Activated CD8-positive, alpha-beta T cell treated with anti-CD3 and anti-CD28 coated beads for 36 hours (primary cell): ENCODE measurements around the gene CFAP298. TPM values are rescaled to one million over a fixed set of nuclear protein-coding genes. Genes with fewer than 3 reads are reported as not detected.
A peak's percentile ranks its signal among the peaks of the same experiment; 100 is the strongest.

Source experiments
- ATAC-seq: fragments of 200-7000 bp; cut with Tn5 transposase; one replicate; pipeline ENCODE4 v1.10.0; 2021; ENCODE audit warnings: mild to moderate bottlenecking, moderate library complexity
- CTCF ChIA-PET: fragments of 350-600 bp; sonication (Branson Sonifier 250); formaldehyde crosslinking; loops from one replicate; lab custom pipeline; 2021; ENCODE audit warnings: antibody characterized with exemption; lab: Charles Lee
- POLR2A ChIA-PET: fragments of 350-600 bp; sonication (Branson Sonifier 250); formaldehyde crosslinking; loops from one replicate; lab custom pipeline; 2021; ENCODE audit warnings: antibody characterized with exemption; lab: Charles Lee
- DNase-seq: peaks from one replicate; pipeline ENCODE4 v3.0.0-alpha.2; 2020
- H3K27ac Mint-ChIP-seq: one replicate; pipeline ENCODE4 v1.8.0; 2021; ENCODE audit warnings: mild to moderate bottlenecking, mixed read lengths
- H3K27me3 Mint-ChIP-seq: one replicate; pipeline ENCODE4 v1.8.0; 2021; ENCODE audit warnings: mixed read lengths
- H3K36me3 Mint-ChIP-seq: one replicate; pipeline ENCODE4 v1.8.0; 2021; ENCODE audit warnings: low read depth, mixed read lengths
- H3K4me1 Mint-ChIP-seq: one replicate; pipeline ENCODE4 v1.8.0; 2021; ENCODE audit warnings: low read depth, mixed read lengths
- H3K4me3 Mint-ChIP-seq: one replicate; pipeline ENCODE4 v1.8.0; 2021; ENCODE audit warnings: mild to moderate bottlenecking, moderate library complexity, mixed read lengths
- H3K9me3 Mint-ChIP-seq: one replicate; pipeline ENCODE4 v1.8.0; 2021; ENCODE audit warnings: mixed read lengths
- intact Hi-C: fragments of 100-400 bp; cut with micrococcal nuclease; formaldehyde crosslinking; loops from one replicate; pipeline ENCODE4 v1.10.0; 2022
- total RNA-seq, 2 experiments: library from RNA; stranded (reverse); gene quantifications; one replicate each; pipeline ENCODE4 v1.2.3, GENCODE V29; 2021
- TF ChIP-seq, protein P1 (sequence below): fragments of 200-600 bp; IDR thresholded peaks from one replicate; pipeline ENCODE4 v1.8.0; 2022; ENCODE audit warnings: antibody characterized with exemption, mild to moderate bottlenecking

Gene CFAP298
- total RNA-seq, 2 experiments from 2014 or later: 36.2 to 39.5 TPM

GRCh38 chr21:32574946-32575925 lies 36.9 kb downstream of the CFAP298 start:
- Mint-ChIP-seq H3K27me3 (no peaks in the 10 kb centered on the region), H3K9me3 (no peaks in the 10 kb centered on the region), H3K4me1 (peaks cover 9% of the 10 kb centered on the region), H3K27ac (no peak overlapping the region), H3K4me3 (no peak overlapping the region), H3K36me3 (no peaks in the 10 kb centered on the region)
- POLR2A ChIA-PET: no interaction called here
- intact Hi-C loops: no loop called here
- no peak for DNase-seq
- TF ChIP-seq, protein P1, sequence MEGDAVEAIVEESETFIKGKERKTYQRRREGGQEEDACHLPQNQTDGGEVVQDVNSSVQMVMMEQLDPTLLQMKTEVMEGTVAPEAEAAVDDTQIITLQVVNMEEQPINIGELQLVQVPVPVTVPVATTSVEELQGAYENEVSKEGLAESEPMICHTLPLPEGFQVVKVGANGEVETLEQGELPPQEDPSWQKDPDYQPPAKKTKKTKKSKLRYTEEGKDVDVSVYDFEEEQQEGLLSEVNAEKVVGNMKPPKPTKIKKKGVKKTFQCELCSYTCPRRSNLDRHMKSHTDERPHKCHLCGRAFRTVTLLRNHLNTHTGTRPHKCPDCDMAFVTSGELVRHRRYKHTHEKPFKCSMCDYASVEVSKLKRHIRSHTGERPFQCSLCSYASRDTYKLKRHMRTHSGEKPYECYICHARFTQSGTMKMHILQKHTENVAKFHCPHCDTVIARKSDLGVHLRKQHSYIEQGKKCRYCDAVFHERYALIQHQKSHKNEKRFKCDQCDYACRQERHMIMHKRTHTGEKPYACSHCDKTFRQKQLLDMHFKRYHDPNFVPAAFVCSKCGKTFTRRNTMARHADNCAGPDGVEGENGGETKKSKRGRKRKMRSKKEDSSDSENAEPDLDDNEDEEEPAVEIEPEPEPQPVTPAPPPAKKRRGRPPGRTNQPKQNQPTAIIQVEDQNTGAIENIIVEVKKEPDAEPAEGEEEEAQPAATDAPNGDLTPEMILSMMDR: no peak
- ATAC-seq: no peak
- CTCF ChIA-PET: interaction anchor here (0.8 to 1.6 kb wide), 4 partner anchors 26 to 172 kb away, joined by 3 to 5 read pairs (median 4); no protein-coding TSS in a partner anchor

DNA sequence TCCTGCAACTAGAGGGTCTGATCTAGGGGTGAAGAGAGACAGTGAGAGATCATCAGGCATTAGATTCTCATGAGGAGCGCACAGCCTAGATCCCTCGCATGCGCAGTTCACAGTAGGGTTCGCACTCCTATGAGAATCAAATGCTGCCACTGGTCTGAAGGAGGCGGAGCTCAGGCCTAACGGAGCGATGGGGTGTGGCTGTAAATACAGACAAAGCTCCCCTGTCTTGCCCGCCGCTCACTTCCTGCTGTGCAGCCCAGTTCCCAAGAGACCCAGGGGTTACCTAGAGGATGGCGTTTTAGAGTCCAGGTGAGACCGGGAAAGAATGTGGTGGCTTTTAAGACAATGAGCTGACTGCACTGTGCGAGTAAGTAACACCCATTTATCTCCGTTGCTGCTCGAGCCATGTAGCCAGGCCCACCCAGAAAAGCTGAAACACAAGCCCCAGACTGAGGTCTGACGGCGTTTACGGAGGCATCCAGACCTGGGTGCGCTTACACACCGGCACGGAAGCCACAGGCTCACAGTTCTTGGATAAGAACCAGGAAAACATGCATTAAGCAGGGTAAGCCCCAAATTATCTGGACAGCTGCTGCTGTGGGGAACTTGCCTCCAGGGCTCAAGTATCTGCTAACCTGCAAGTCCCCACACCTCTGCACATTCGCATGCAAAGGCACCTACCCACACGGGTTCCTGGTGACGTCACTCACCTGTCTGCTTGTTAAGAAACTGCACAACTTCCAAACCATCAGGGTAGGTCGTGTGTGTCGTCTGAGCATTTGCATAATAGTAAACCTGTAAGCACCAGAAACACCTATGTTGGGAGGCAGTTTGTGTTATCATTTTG lies 39.4 kb downstream of the CFAP298 start:
- no peak for ATAC-seq
- H3K4me1 Mint-ChIP-seq: peaks cover 20% of the 10 kb centered on the region
- H3K9me3 Mint-ChIP-seq: no peaks in the 10 kb centered on the region
- ChIA-PET POLR2A (interaction anchor here (0.6 kb wide), 1 partner anchor 16 kb away, joined by 4 read pairs; no protein-coding TSS in a partner anchor), CTCF (interaction anchor here (0.8 to 1.3 kb wide), 2 partner anchors 28 to 169 kb away, joined by 3 read pairs; no protein-coding TSS in a partner anchor)
- TF ChIP-seq, protein P1: no peak
- no peaks in the 10 kb centered on the region for H3K27me3 Mint-ChIP-seq
- no peak overlapping the region for H3K27ac Mint-ChIP-seq
- DNase-seq: no peak
- H3K4me3 Mint-ChIP-seq: no peak overlapping the region
- intact Hi-C loops: no loop called here
- H3K36me3 Mint-ChIP-seq: no peaks in the 10 kb centered on the region

- no peak for ATAC-seq
- Mint-ChIP-seq H3K9me3 (peaks cover 2% of the 10 kb centered on the region), H3K4me3 (peak overlapping the region; percentile 86), H3K36me3 (peaks cover 2% of the 10 kb centered on the region), H3K27me3 (no peaks in the 10 kb centered on the region), H3K4me1 (peaks cover 20% of the 10 kb centered on the region), H3K27ac (peak overlapping the region; percentile 79)
- ChIA-PET POLR2A (interaction anchor here (3.1 kb wide), 1 partner anchor 178 kb away, joined by 9 read pairs; the partner anchor contains the start of gene URB1), CTCF (interaction anchor here (1.2 to 5.0 kb wide), 8 partner anchors 9 to 166 kb away, joined by 4 to 56 read pairs (median 18); partner anchors contain the start of gene EVA1C)
- no peak for DNase-seq
- intact Hi-C loops: no loop called here
- TF ChIP-seq, protein P1: no peak
These were observed 41.7 kb downstream of the CFAP298 start for GRCh38 chr21:32570456-32570855.

DNA sequence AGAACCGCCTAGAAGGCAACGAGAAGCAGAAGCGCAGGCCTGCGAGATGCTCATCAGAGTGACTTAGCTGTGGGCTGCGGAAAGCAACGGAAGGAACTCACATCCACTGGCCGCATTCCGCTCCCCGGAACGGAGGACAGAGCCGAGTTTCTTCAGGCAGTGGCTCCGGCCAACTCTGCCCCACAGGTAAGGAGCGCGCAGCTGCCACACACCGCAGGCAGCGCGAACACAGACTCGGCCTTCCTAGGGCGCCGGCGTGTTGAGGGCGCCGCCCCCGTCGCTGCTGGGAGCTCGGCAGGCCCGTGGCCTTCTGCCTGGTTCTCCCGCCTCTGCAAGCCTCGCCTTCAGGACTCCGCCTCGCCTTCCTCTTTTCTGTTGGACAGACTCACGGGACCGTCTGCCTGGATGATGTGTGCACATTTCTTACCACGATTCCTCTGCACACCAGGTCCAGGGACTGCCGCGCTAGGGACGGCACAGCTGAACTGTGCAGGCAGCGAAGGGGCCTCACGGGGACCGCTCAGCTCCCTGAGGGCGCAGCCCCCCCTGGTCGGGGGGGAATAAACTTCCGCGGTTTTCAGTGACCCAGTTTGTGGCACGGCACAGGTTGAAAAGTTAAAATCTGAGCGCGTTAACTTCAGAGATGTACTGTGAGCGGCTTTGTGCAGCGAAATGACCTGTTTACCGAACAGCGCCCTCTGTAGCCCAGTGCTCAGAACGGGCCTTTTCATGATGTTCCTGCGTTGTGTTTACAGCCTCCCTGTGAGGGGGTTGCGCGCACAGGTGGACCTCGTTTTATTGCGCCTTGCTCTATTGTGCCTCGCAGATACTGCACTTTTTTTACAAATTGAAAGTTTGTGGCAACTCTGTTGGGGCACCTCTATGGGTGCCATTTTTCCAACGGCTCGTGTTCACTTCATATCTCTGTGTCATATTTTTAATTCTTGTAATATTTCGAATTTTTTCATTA lies 42.6 kb downstream of the CFAP298 start:
- no peaks in the 10 kb centered on the region for H3K27me3 Mint-ChIP-seq
- ATAC-seq (peak; percentile 95), DNase-seq (peak; percentile 93)
- TF ChIP-seq, protein P1: peak; percentile 90
- peaks cover 7% of the 10 kb centered on the region for H3K36me3 Mint-ChIP-seq
- CTCF ChIA-PET: interaction anchor here (0.7 to 5.0 kb wide), 36 partner anchors 9 to 300 kb away, joined by 3 to 56 read pairs (median 4); partner anchors contain the start of gene EVA1C
- peak overlapping the region; percentile 86 for H3K4me3 Mint-ChIP-seq
- peaks cover 10% of the 10 kb centered on the region for H3K9me3 Mint-ChIP-seq
- H3K27ac Mint-ChIP-seq: peak overlapping the region; percentile 79
- peaks cover 20% of the 10 kb centered on the region for H3K4me1 Mint-ChIP-seq
- intact Hi-C loops: loop anchor here (5.0 kb wide), 1 partner anchor 157 kb away; the partner anchor contains the start of gene EVA1C
- POLR2A ChIA-PET: interaction anchor here (0.8 to 3.1 kb wide), 6 partner anchors 9 to 382 kb away, joined by 3 to 9 read pairs (median 3); partner anchors contain the start of gene URB1
